GM19035 (cell line): Measurements from ENCODE around the gene IFT52.

Experiments used
- ATAC-seq: cut with Tn5 transposase; IDR thresholded peaks from one replicate; pipeline ENCODE4 v1.9.1; 2021; ENCODE audit not compliant: unreplicated experiment

IFT52 gene

GRCh38 chr20:43689165-43689564, 98.4 kb downstream of the IFT52 start:
- no peak for ATAC-seq

- ATAC-seq: no peak
Measured at GRCh38 chr20:43690943-43691598, 100.3 kb downstream of the IFT52 start.

- no peak for ATAC-seq
Measured at GRCh38 chr20:43691928-43692524, 101.3 kb downstream of the IFT52 start.

- no peak for ATAC-seq
Measured at GRCh38 chr20:43694763-43695162, 104.0 kb downstream of the IFT52 start.

- no peak for ATAC-seq
Measured at GRCh38 chr20:43695571-43695970, 104.8 kb downstream of the IFT52 start.
